ENCODE results near the gene GPNMB. TPM values are rescaled to one million over a fixed set of nuclear protein-coding genes. Genes with fewer than 3 reads are reported as not detected.
A peak's percentile ranks its signal among the peaks of the same experiment; 100 is the strongest.

Gene GPNMB
- total RNA-seq, 1 experiment from 2014 or later = 11.8 TPM

- H3K4me2 ChIP-seq (ENCODE audit: low read depth, low read length, poor library complexity, severe bottlenecking) = no peak overlapping the region
- peaks cover 5% of the 10 kb centered on the region; the same call in 1 of the 2 replicates for H3K27me3 ChIP-seq (ENCODE audit: low read length)
- no peak overlapping the region for H2AFZ ChIP-seq (ENCODE audit: low read length)
- H4K20me1 ChIP-seq (ENCODE audit: insufficient read depth, low read depth, low read length) = no peaks in the 10 kb centered on the region
- no peak overlapping the region for H3K4me3 ChIP-seq (ENCODE audit: low read length)
- no peaks in the 10 kb centered on the region for H3K79me2 ChIP-seq (ENCODE audit: low read length)
- H3K4me1 ChIP-seq (ENCODE audit: low read length) = no peaks in the 10 kb centered on the region
- no peaks in the 10 kb centered on the region for H3K36me3 ChIP-seq (ENCODE audit: insufficient read depth, low read length)
- no peaks in the 10 kb centered on the region; the same call in 1 of the 2 replicates for H3K9me3 ChIP-seq (ENCODE audit: low read length)
- DNase-seq = no peak
- H3K27ac ChIP-seq (ENCODE audit: low read length) = no peak overlapping the region
- H3K9ac ChIP-seq (ENCODE audit: low read length) = no peak overlapping the region
- no peaks in the 10 kb centered on the region for H3K9me2 ChIP-seq (replicated peaks; ENCODE audit: insufficient read depth, low read length)
These were observed 1.2 kb downstream of the GPNMB start for GRCh38 chr7:23247603-23248335.

GRCh38 chr7:23249486-23249885 lies 2.9 kb downstream of the GPNMB start:
- H3K9me3 ChIP-seq (ENCODE audit: low read length) = no peaks in the 10 kb centered on the region; the same call in 1 of the 2 replicates
- peaks cover 5% of the 10 kb centered on the region; the same call in 1 of the 2 replicates for H3K27me3 ChIP-seq (ENCODE audit: low read length)
- no peak overlapping the region for H3K4me2 ChIP-seq (ENCODE audit: low read depth, low read length, poor library complexity, severe bottlenecking)
- no peaks in the 10 kb centered on the region for H3K79me2 ChIP-seq (ENCODE audit: low read length)
- H3K9me2 ChIP-seq (replicated peaks; ENCODE audit: insufficient read depth, low read length) = no peaks in the 10 kb centered on the region
- H3K36me3 ChIP-seq (ENCODE audit: insufficient read depth, low read length) = no peaks in the 10 kb centered on the region
- no peak overlapping the region for H2AFZ ChIP-seq (ENCODE audit: low read length)
- no peak overlapping the region for H3K4me3 ChIP-seq (ENCODE audit: low read length)
- no peak for DNase-seq
- H3K27ac ChIP-seq (ENCODE audit: low read length) = no peak overlapping the region
- no peaks in the 10 kb centered on the region for H4K20me1 ChIP-seq (ENCODE audit: insufficient read depth, low read depth, low read length)
- no peak overlapping the region for H3K9ac ChIP-seq (ENCODE audit: low read length)
- no peaks in the 10 kb centered on the region for H3K4me1 ChIP-seq (ENCODE audit: low read length)

- Histone ChIP-seq H3K9me2 (replicated peaks; ENCODE audit: insufficient read depth, low read length) (no peaks in the 10 kb centered on the region), H3K36me3 (ENCODE audit: insufficient read depth, low read length) (no peaks in the 10 kb centered on the region), H3K27ac (ENCODE audit: low read length) (no peak overlapping the region), H3K27me3 (ENCODE audit: low read length) (peaks cover 5% of the 10 kb centered on the region; the same call in 1 of the 2 replicates), H3K79me2 (ENCODE audit: low read length) (no peaks in the 10 kb centered on the region), H3K9me3 (ENCODE audit: low read length) (no peaks in the 10 kb centered on the region; the same call in 1 of the 2 replicates), H3K4me3 (ENCODE audit: low read length) (no peak overlapping the region), H3K4me1 (ENCODE audit: low read length) (no peaks in the 10 kb centered on the region), H3K4me2 (ENCODE audit: low read depth, low read length, poor library complexity, severe bottlenecking) (no peak overlapping the region), H4K20me1 (ENCODE audit: insufficient read depth, low read depth, low read length) (no peaks in the 10 kb centered on the region), H2AFZ (ENCODE audit: low read length) (no peak overlapping the region), H3K9ac (ENCODE audit: low read length) (no peak overlapping the region)
- DNase-seq = no peak
These were observed 7.6 kb downstream of the GPNMB start for GRCh38 chr7:23254051-23254681.

- no peak for DNase-seq
- no peak overlapping the region for H3K9ac ChIP-seq (ENCODE audit: low read length)
- H3K79me2 ChIP-seq (ENCODE audit: low read length) = no peaks in the 10 kb centered on the region
- no peaks in the 10 kb centered on the region for H3K9me2 ChIP-seq (replicated peaks; ENCODE audit: insufficient read depth, low read length)
- no peak overlapping the region for H3K27ac ChIP-seq (ENCODE audit: low read length)
- no peaks in the 10 kb centered on the region for H3K27me3 ChIP-seq (ENCODE audit: low read length)
- no peak overlapping the region for H3K4me3 ChIP-seq (ENCODE audit: low read length)
- no peaks in the 10 kb centered on the region for H4K20me1 ChIP-seq (ENCODE audit: insufficient read depth, low read depth, low read length)
- H3K4me2 ChIP-seq (ENCODE audit: low read depth, low read length, poor library complexity, severe bottlenecking) = no peak overlapping the region
- H3K36me3 ChIP-seq (ENCODE audit: insufficient read depth, low read length) = no peaks in the 10 kb centered on the region
- H3K4me1 ChIP-seq (ENCODE audit: low read length) = no peaks in the 10 kb centered on the region
- H3K9me3 ChIP-seq (ENCODE audit: low read length) = no peaks in the 10 kb centered on the region; the same call in 1 of the 2 replicates
- no peak overlapping the region for H2AFZ ChIP-seq (ENCODE audit: low read length)
These were observed 10.2 kb downstream of the GPNMB start for GRCh38 chr7:23256731-23257130.

GRCh38 chr7:23260371-23260770 lies 13.8 kb downstream of the GPNMB start:
- DNase-seq = no peak
- Histone ChIP-seq H3K4me1 (ENCODE audit: low read length) (peaks cover 3% of the 10 kb centered on the region), H4K20me1 (ENCODE audit: insufficient read depth, low read depth, low read length) (no peaks in the 10 kb centered on the region), H2AFZ (ENCODE audit: low read length) (no peak overlapping the region), H3K4me2 (ENCODE audit: low read depth, low read length, poor library complexity, severe bottlenecking) (no peak overlapping the region), H3K9ac (ENCODE audit: low read length) (no peak overlapping the region), H3K9me3 (ENCODE audit: low read length) (no peaks in the 10 kb centered on the region), H3K27me3 (ENCODE audit: low read length) (no peaks in the 10 kb centered on the region), H3K27ac (ENCODE audit: low read length) (no peak overlapping the region), H3K79me2 (ENCODE audit: low read length) (no peaks in the 10 kb centered on the region), H3K4me3 (ENCODE audit: low read length) (no peak overlapping the region), H3K9me2 (replicated peaks; ENCODE audit: insufficient read depth, low read length) (no peaks in the 10 kb centered on the region), H3K36me3 (ENCODE audit: insufficient read depth, low read length) (no peaks in the 10 kb centered on the region)

GRCh38 chr7:23261843-23262452 lies 15.4 kb downstream of the GPNMB start:
- no peak overlapping the region for H3K9ac ChIP-seq (ENCODE audit: low read length)
- no peaks in the 10 kb centered on the region for H4K20me1 ChIP-seq (ENCODE audit: insufficient read depth, low read depth, low read length)
- H3K4me3 ChIP-seq (ENCODE audit: low read length) = no peak overlapping the region
- peak overlapping the region; percentile 47 for H3K4me2 ChIP-seq (ENCODE audit: low read depth, low read length, poor library complexity, severe bottlenecking)
- no peak overlapping the region for H2AFZ ChIP-seq (ENCODE audit: low read length)
- no peak overlapping the region for H3K27ac ChIP-seq (ENCODE audit: low read length)
- no peaks in the 10 kb centered on the region for H3K27me3 ChIP-seq (ENCODE audit: low read length)
- H3K9me2 ChIP-seq (replicated peaks; ENCODE audit: insufficient read depth, low read length) = no peaks in the 10 kb centered on the region
- no peaks in the 10 kb centered on the region for H3K79me2 ChIP-seq (ENCODE audit: low read length)
- no peaks in the 10 kb centered on the region for H3K9me3 ChIP-seq (ENCODE audit: low read length)
- H3K36me3 ChIP-seq (ENCODE audit: insufficient read depth, low read length) = no peaks in the 10 kb centered on the region
- DNase-seq = peak; percentile 85
- peaks cover 3% of the 10 kb centered on the region for H3K4me1 ChIP-seq (ENCODE audit: low read length)

GRCh38 chr7:23264916-23265458 lies 18.4 kb downstream of the GPNMB start:
- Histone ChIP-seq H3K36me3 (ENCODE audit: insufficient read depth, low read length) (no peaks in the 10 kb centered on the region), H3K4me2 (ENCODE audit: low read depth, low read length, poor library complexity, severe bottlenecking) (no peak overlapping the region), H3K9me3 (ENCODE audit: low read length) (no peaks in the 10 kb centered on the region), H3K27me3 (ENCODE audit: low read length) (no peaks in the 10 kb centered on the region), H4K20me1 (ENCODE audit: insufficient read depth, low read depth, low read length) (no peaks in the 10 kb centered on the region), H3K9me2 (replicated peaks; ENCODE audit: insufficient read depth, low read length) (no peaks in the 10 kb centered on the region), H3K4me3 (ENCODE audit: low read length) (no peak overlapping the region), H2AFZ (ENCODE audit: low read length) (0 out of 2 replicates have a peak overlapping the region, but pooled peaks have one; percentile 9), H3K9ac (ENCODE audit: low read length) (no peak overlapping the region), H3K79me2 (ENCODE audit: low read length) (no peaks in the 10 kb centered on the region), H3K4me1 (ENCODE audit: low read length) (peaks cover 3% of the 10 kb centered on the region), H3K27ac (ENCODE audit: low read length) (no peak overlapping the region)
- no peak for DNase-seq

- H3K9me3 ChIP-seq (ENCODE audit: low read length) = no peaks in the 10 kb centered on the region
- H3K4me1 ChIP-seq (ENCODE audit: low read length) = peaks cover 3% of the 10 kb centered on the region
- H2AFZ ChIP-seq (ENCODE audit: low read length) = no peak overlapping the region
- no peaks in the 10 kb centered on the region for H3K36me3 ChIP-seq (ENCODE audit: insufficient read depth, low read length)
- H4K20me1 ChIP-seq (ENCODE audit: insufficient read depth, low read depth, low read length) = no peaks in the 10 kb centered on the region
- H3K4me2 ChIP-seq (ENCODE audit: low read depth, low read length, poor library complexity, severe bottlenecking) = no peak overlapping the region
- H3K4me3 ChIP-seq (ENCODE audit: low read length) = no peak overlapping the region
- no peak for DNase-seq
- H3K79me2 ChIP-seq (ENCODE audit: low read length) = no peaks in the 10 kb centered on the region
- H3K27ac ChIP-seq (ENCODE audit: low read length) = no peak overlapping the region
- H3K27me3 ChIP-seq (ENCODE audit: low read length) = no peaks in the 10 kb centered on the region
- H3K9ac ChIP-seq (ENCODE audit: low read length) = no peak overlapping the region
- no peaks in the 10 kb centered on the region for H3K9me2 ChIP-seq (replicated peaks; ENCODE audit: insufficient read depth, low read length)
These were observed 20.3 kb downstream of the GPNMB start for GRCh38 chr7:23266918-23267317.
